Measurements from ENCODE around the gene DDX1.

DDX1 gene

GRCh38 chr2:15561574-15562344, 29.9 kb upstream of the DDX1 start:
- in situ Hi-C loops (cut with MboI; ENCODE audit: low sequenced_read_pairs), result no loop called here

DNA sequence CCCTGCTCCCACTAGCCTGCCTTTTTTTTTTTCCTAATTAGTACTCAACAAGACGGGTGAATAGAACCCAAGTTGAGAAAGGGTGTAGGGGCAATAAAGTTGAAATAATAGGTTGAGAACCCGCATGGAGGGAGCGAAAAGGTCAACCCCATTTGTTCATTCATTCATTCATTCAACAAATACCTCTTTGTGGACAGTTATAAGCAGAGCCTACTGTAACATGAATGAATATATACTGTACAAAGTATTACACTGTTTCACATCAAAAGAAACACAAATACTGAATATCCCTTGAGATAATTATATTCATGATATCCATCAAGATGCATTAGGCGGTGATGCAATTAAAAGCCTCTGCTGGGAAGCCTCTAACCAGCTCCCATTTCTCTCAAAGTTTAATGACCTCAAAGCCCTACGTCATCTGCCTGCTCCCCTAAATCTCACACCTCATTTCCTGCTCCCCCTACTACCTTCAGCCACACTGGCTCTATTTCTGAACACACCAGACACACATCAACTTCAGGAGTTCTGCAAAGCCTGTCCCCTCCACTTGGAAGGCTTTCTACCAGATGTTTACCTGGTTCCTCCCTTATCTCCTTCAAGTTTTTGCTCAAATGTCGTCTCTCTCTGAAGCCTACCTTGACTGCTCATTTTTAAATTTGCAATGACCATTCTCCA, 29.2 kb upstream of the DDX1 start:
- in situ Hi-C loops (cut with MboI; ENCODE audit: low sequenced_read_pairs), result no loop called here

DNA sequence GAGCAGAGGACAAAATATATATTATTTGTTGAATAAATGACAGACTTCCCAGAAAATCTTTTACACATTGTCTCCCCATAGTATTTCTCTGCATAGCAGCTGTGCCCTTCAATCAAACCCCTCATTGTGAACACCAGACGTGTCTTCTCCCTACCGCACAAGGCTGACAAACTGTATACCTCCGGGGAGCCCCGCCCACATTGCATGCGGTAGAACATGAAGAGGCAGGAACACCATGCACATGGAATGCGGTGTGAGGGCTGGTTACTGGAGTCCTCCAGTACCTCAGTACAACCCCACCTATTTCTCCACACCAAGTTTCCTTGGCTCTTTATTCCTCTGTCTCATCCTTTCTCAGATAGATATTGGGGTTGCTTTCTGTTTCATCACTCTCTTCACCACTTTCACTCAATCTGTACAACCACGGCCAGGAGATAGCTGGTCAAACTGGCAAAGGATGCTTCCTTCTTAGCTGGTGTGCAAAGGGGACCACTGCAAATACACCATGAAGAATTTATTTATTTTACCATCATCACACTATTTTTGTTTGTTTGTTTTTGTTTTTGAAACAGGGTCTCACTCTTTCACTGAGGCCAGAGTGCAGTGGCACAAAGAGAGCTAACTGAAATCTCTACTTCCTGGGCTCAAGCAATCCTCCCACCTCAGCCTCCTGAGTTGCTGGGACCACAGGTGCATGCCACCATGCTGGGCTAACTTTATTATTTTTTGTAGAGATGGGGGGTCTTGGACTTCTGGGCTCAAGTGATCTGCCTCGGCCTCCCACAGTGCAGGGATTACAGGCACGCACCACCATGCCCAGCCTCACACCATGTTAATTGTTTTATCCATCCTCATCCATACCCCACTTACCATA, 28.2 kb upstream of the DDX1 start:
- in situ Hi-C loops (cut with MboI; ENCODE audit: low sequenced_read_pairs), result no loop called here

DNA sequence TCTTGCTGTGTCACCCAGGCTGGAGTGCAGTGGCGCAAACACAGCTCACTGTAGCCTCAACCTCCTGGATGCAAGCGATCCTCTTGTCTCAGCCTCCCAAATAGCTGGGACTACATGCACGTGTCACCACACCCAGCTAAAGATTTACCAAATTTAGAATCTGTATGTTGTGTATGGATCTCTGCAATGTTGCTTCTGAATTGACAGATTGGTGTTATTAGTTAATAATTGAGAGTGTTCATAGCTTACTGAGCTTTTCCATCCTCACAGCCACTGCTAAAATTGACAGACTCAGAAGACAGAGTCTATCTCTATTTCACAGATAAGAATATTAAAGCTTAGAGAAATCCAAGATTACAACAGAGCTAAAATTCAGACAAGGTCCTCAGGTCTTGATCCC, 26.3 kb upstream of the DDX1 start:
- in situ Hi-C loops (cut with MboI; ENCODE audit: low sequenced_read_pairs), result no loop called here

DNA sequence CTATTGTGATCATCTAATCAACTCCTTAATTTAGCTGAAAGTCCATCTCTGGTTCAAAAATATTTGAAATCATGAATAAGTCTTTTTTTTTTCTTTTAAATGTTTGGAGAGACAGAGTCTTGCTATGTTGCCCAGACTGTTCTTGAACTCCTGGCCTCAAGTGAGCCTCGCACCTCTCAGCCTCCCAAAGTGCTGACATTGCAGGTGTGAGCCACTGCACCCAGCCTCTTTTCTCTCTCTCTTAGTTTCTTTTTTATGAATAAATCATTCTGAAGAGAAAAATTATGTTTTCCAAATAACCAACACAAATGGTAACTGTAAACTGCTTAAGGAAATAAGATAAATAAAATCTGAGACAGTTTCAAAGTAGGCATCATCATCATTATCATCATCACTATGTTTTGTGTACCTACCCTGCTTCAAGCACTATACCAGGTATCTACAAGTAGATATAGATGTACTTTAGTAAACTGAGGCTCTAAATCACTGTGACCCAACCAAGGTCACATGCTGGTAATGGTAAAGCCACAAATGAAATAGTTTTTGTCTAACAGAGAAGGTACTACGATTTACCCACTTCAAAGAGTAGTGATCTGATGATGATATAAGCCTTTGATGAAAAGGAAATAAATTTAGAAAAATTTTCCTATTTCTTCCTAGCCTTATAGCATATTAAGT, 25.5 kb upstream of the DDX1 start:
- in situ Hi-C loops (cut with MboI; ENCODE audit: low sequenced_read_pairs), result no loop called here

GRCh38 chr2:15566912-15567311, 24.8 kb upstream of the DDX1 start:
- in situ Hi-C loops (cut with MboI; ENCODE audit: low sequenced_read_pairs), result no loop called here

DNA sequence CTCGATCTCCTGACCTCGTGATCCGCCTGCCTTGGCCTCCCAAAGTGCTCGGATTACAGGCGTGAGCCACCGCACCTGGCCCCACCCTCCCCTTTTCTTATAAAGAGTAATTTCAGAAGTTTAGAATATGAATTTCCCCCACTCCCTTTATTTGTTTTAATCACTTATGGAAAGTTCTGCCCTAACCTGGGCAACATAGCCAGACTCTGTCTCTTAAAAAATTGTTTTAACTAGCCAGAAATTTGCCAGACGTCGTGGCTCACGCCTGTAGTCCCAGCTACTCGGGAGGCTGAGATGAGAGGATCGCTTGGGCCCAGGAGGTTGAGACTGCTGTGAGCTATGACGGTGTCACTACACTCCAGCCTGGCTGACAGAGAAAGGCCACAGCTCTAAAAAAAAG, 22.8 kb upstream of the DDX1 start:
- in situ Hi-C loops (cut with MboI; ENCODE audit: low sequenced_read_pairs), result no loop called here

GRCh38 chr2:15570104-15570503, 21.6 kb upstream of the DDX1 start:
- in situ Hi-C loops (cut with MboI; ENCODE audit: low sequenced_read_pairs), result no loop called here

DNA sequence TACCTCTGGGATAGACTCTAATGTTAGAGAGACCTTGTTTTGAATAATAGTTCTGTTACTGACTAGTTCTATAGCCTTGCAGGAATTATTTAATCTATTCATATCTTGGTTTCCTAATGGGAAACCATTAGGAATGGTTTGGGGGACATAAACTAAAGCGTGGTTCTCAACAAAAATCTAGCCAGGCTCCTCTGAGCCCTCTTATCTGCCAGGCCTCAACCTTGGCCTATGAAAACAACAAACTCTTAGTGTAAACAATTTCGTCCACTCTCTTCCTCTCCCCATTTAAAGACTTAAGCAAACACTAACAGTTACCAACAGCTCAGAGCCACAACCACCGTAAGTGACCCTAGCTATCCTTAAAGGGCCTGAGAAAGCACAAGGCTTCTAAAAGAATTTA, 19.9 kb upstream of the DDX1 start:
- in situ Hi-C loops (cut with MboI; ENCODE audit: low sequenced_read_pairs), result no loop called here

DNA sequence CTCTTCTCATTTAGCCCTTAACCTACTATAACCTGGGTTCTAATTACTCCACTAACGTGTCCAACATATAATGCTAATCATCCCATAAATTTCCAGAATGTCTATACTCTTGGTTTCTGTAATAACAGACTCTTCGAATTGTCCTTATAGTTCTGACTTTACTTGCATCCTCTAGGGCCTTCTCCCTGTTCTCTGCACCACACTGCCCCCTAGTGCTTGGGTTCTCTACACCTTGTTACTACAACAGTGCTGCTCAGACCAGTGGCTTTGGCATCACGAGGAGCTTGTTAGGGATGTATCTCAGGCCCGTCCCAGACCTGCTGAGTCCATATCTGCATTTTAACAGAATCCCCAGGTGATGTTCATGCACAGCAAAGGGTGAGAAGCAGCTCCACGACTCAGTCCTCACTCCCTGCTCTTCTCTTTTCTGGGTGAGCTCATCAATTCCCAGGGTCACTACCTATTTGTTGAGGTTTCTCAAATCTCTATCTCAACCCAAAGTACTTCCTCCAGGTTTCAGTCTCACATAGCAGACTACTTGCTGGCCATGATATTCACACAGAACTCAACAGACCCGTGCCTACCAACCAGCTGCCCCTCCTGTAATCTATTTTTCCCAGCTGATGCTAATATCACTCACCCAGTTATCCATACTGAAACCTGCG, 14.5 kb upstream of the DDX1 start:
- in situ Hi-C loops (cut with MboI; ENCODE audit: low sequenced_read_pairs), result no loop called here

GRCh38 chr2:15579641-15580040, 12.0 kb upstream of the DDX1 start:
- in situ Hi-C loops (cut with MboI; ENCODE audit: low sequenced_read_pairs), result no loop called here

GRCh38 chr2:15580451-15580850, 11.2 kb upstream of the DDX1 start:
- in situ Hi-C loops (cut with MboI; ENCODE audit: low sequenced_read_pairs), result no loop called here

GRCh38 chr2:15582710-15583357, 8.8 kb upstream of the DDX1 start:
- in situ Hi-C loops (cut with MboI; ENCODE audit: low sequenced_read_pairs), result no loop called here

DNA sequence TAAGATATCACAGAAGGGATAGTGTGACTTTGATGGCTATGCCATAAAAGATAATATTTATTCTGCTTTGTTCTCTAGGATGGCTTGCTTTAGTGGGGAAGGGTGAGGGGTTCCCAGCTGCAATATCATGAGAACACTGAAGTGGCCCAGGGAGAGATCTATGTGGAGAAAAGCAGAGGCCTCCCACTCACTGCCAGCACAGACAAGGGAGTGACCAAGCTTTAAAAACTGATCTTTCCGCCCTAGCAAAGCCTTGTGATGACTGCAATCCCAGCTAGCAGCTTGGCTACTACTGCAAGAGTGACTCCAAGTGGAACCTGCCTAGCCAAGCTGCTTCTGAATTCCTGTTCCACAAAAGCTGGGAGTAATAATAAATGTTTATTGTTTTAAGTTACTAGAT, 7.8 kb upstream of the DDX1 start:
- in situ Hi-C loops (cut with MboI; ENCODE audit: low sequenced_read_pairs), result no loop called here

- in situ Hi-C loops (cut with MboI; ENCODE audit: low sequenced_read_pairs), result no loop called here
Measured at GRCh38 chr2:15584316-15584715, 7.4 kb upstream of the DDX1 start.

DNA sequence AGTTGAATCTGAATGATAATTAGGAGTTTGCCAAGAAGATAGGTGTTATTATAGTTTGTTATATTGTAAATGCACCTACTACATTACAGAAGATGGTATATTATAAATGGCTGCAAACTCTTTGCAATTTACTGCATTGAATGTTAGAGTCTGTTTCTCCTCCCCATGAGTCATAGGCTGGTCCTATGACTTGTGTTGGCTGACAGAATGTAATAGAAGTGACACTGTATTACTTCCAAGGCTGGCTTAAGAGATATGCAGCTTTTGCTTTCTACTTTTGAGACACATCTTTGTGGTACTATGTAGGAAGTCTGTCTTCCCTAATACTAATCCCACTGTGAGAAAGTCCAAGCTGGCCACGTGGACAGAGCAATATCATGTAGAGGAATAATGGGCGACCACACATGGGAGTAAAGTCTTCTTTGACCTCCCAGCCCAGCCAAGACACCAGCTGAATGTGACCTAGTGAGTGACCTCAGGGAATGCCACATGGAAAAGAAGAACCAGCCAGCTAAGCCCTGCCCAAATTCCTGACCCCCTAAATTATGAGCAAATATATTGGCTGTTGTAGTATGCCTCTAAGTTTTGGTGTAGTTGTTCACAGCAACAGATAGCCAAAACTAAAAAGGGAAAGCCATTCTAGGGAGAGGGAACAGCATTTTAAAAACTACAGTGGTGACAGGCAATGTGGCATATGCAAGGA, 6.8 kb upstream of the DDX1 start:
- in situ Hi-C loops (cut with MboI; ENCODE audit: low sequenced_read_pairs), result no loop called here

- in situ Hi-C loops (cut with MboI; ENCODE audit: low sequenced_read_pairs), result no loop called here
Measured at GRCh38 chr2:15588329-15588919, 3.2 kb upstream of the DDX1 start.

DNA sequence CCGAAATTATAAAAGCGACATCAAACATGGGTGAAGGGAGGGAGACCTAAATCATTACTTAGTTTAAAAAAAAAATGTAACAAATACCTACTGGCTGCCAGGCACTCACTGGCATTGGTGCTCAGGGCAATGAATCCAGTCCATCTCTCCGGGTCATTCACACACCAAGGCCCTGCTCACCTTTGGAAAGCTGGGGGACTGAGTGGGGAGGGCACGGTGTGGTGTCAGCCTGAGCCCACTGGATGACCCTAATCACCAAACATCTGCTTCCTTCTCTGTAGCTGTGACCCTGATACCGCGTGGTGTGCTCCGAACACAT, 336 bp upstream of the DDX1 start:
- in situ Hi-C loops (cut with MboI; ENCODE audit: low sequenced_read_pairs), result no loop called here

GRCh38 chr2:15593327-15593705, 1.6 kb downstream of the DDX1 start:
- in situ Hi-C loops (cut with MboI; ENCODE audit: low sequenced_read_pairs), result no loop called here
